GM21723 (cell line): ENCODE results near the gene ZNF440.
"Not testable (repeated sequence)": the region's sequence is repeated elsewhere in the genome, so short reads cannot be mapped to it uniquely, and the experiment has no call there.

Experiments used
- ATAC-seq: cut with Tn5 transposase; IDR thresholded peaks from one replicate; pipeline ENCODE4 v1.9.1; 2021; ENCODE audit warnings: mild to moderate bottlenecking, moderate library complexity; ENCODE audit not compliant: unreplicated experiment

ZNF440 gene

GRCh38 chr19:11821474-11822109, 7.5 kb downstream of the ZNF440 start:
- no peak for ATAC-seq

- ATAC-seq: not testable (repeated sequence)
These were observed 15.1 kb downstream of the ZNF440 start for GRCh38 chr19:11828957-11829876.

DNA sequence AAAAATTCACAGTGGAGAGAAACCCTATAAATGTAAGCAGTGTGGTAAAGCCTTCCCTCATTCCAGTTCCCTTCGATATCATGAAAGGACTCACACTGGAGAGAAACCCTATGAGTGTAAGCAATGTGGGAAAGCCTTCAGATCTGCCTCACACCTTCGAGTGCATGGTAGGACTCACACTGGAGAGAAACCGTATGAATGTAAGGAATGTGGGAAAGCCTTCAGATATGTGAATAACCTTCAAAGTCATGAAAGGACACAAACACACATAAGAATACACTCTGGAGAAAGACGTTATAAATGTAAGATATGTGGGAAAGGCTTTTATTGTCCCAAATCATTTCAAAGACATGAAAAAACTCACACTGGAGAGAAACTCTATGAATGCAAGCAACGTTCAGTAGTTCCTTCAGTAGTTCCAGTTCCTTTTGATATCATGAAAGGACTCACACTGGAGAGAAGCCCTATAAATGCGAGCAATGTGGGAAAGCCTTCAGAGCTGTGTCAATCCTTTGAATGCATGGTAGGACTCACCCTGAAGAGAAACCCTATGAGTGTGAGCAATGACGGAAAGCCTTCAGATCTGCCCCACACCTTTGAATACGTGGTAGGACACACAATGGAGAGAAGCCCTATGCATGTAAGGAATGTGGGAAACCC, 18.3 kb downstream of the ZNF440 start:
- ATAC-seq: no peak

DNA sequence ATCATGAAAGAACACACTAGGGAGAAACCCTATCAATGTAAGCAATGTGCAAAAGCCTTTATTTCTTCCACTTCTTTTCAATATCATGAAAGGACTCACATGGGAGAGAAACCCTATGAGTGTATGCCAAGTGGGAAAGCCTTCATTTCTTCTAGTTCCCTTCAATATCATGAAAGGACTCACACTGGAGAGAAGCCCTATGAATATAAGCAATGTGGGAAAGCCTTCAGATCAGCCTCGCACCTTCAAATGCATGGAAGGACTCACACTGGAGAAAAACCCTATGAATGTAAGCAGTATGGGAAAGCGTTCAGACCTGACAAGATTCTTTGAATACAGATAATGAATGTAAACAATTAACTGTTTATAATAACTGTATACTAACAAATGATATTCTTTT, 19.5 kb downstream of the ZNF440 start:
- no peak for ATAC-seq

- not testable (repeated sequence) for ATAC-seq
These were observed 21.6 kb downstream of the ZNF440 start for GRCh38 chr19:11835626-11836066.

DNA sequence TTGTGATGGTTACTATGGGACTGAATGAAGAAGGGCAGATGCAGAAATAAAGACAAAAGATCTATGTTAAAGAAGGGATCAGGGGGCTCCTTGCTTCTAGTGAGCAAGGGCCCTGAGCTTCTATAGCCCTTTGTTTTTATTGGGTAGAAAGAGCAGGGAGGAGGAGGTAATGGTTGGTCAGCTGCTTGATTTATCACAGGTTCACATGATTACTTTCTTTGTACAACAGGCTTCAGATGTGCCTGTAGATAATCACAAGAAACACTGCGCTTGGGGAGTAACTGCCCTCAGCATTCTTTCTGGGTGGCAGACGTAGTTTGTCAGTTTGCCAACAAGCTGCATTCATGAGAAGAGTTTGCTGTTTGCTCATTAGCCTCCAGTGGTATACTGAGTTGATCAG, 29.6 kb downstream of the ZNF440 start:
- no peak for ATAC-seq

DNA sequence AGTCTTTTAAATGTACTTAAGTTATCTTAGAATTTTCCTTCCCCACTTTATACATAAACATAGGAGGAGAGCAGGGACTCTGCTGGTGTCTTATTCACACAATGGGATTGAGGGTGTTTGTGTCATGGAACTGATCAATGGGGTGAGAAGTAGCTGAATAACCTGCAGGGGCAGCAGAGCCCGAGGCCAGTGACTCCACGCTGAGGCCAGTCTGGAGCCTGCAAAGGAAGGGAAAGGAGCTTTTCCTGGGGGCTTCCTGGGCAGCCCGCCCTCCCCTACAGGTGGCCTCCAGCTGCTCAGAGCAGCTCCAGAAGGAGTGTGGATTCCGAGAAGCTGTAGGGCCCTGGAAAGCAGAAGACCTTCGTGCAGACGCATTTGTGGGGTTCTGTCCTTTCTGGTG, 33.5 kb downstream of the ZNF440 start:
- ATAC-seq: not testable (repeated sequence)

DNA sequence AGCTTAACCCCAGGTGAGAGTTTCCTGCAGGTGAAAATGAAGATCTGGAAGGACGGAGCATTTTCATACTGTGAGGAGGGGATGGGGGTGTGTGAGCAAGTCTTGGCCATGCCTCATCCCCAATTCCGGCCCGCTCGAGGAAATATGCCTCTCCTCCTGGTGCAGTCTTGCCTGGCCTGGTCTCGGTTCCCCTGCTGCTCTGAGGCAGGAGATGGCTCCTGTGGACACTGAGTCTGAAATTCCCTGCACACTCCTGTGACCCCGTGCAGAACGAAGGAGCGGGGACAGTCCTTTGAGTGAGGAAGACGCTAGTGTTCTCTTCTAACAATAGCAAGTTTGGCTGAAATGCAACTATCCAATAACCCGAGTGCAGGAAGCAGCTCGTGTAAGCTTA, 34.1 kb downstream of the ZNF440 start:
- no peak for ATAC-seq

DNA sequence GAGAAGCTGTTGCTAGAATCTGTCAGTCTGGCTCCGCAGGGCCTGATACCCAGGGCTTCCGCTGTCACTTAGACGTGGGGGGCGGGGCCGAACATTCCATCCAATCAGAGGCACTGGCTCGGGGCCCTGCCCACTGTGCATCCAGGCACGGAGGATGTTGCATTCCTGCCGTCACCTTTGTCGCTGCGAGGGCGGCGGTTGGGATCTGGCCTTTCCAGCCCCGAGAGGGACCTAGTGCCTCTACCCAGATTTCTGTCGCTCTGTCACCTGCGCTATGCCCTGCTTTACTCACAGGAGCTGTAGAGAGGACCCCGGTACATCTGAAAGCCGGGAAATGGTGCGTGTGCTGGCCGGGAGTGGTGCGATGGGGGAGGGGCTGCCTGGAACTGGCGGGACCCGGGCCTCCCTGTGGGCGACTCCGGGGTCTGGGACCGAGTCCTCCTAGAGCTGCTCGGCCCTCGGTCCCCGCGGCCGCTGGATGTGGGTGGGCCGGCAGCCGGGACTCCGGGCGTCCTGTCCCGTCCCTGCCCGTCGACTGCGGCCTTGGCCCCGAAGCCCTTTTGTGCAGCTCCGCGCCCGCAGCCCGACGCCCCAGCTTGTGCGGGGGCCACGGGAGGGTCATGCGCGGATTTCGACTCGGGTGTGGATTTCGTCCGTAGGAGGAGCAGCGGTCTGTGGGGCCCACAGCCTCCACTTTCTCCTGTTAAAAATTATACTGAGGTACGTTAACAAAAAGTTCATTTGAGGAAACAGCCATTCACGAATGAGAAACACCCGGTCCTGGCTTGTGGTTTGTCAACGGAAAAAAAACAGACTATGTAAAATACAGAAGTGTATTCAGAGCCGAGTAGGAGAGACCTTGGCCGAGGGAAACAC, 34.8 kb downstream of the ZNF440 start, which contains the start of gene ZNF439:
Gene ZNF439, plus strand, starts transcription at position 133 of the 876 bp plus-strand sequence. Its CDS starts 142 bp downstream, at position 275.
- ATAC-seq: peak; percentile 86

DNA sequence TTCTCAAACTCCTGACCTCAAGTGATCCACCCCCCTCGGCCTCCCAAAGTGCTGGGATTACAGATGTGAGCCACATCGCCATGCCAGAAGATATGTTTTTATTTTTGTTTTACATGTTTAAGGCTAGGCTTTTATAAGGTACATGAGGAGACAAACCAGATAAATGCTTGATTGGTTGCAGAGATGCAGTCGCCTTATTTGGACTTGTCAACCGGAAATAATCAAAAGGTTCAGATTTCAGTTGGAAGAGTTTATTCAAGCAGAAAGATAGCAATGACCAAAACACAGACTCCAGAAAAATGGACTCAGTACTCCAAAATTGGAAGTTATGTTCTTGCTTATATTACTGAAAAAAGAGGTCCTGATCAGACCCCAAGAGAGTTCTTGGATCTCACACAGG, 36.2 kb downstream of the ZNF440 start:
- not testable (repeated sequence) for ATAC-seq

GRCh38 chr19:11853358-11853757, 39.3 kb downstream of the ZNF440 start:
- ATAC-seq: no peak

GRCh38 chr19:11856596-11857250, 42.6 kb downstream of the ZNF440 start:
- no peak for ATAC-seq

DNA sequence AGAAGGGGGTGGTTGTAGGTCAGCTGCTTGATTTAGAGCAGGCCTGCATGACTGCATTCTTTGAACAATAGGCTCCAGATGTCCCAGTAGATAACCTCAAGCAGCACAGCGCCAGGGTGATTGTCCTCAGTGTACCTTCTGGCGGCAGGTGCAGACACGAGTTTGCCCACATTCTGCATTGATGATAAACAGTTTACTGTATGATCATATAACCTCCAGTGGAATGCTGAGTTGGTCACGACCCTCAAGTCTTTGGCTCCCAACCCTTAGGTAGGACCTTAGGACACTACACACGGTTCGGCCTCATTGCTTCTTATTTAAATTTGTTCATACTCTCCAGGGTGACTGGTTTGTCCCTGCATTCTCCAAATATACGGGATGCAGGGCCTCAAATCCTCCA, 46.6 kb downstream of the ZNF440 start:
- no peak for ATAC-seq

DNA sequence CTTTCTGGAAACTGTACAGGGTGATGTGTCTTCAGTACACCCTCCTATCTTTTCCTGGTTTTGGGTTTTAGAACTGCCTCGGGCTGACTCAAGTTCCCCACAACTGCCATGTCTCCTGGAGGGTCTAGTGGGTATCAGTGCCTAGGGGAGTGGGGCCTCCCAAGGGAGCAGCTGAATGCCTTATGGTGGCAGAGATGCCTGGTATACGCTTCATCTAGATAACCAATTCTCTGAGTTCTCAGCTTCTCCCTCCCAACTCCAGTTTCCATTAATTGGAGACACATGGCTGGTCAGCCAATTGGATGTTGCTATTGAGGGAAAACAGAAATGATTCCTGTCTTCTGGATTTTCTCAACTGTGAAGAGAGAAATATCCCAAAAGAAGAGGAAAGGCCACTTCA, 47.2 kb downstream of the ZNF440 start:
- ATAC-seq: no peak

DNA sequence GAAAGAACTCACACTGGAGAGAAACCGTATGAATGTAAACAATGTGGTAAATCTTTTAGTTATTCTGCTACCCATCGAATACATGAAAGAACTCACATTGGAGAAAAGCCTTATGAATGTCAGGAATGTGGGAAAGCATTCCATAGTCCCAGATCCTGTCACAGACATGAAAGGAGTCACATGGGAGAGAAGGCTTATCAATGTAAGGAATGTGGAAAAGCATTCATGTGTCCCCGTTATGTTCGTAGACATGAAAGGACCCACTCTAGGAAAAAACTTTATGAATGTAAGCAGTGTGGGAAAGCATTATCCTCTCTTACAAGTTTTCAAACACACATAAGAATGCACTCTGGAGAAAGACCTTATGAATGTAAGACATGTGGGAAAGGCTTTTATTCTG, 53.7 kb downstream of the ZNF440 start:
- ATAC-seq: not testable (repeated sequence)

DNA sequence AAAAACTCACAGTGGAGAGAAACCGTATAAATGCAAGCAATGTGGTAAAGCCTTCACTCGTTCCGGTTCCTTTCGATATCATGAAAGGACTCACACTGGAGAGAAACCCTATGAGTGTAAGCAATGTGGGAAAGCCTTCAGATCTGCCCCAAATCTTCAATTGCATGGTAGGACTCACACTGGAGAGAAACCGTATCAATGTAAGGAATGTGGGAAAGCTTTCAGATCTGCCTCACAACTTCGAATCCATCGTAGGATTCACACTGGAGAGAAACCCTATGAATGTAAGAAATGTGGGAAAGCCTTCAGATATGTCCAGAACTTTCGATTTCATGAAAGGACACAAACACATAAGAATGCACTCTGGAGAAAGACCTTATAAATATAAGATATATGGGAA, 54.1 kb downstream of the ZNF440 start:
- no peak for ATAC-seq

GRCh38 chr19:11872624-11873023, 58.6 kb downstream of the ZNF440 start:
- ATAC-seq: no peak

DNA sequence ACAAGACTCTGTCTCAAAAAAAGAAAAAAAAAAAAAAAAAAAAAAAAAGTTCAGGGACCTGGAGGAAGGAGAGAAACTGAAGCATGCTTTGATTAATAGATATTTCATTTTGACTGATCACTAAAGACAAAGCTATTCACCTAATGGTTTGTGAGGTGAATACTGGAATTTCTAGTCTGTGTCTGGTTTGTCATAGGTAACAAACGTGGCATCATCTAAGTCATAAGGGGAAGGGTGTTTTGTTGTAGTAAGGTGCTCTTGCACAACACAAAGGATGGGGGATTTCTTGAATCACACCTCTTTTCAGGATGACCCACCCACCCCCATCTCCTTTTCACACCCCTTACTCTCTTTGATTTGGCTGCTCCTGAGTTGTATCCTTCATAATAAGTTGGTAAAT, 59.7 kb downstream of the ZNF440 start:
- no peak for ATAC-seq

- not testable (repeated sequence) for ATAC-seq
These were observed 65.7 kb downstream of the ZNF440 start for GRCh38 chr19:11879687-11880266.

DNA sequence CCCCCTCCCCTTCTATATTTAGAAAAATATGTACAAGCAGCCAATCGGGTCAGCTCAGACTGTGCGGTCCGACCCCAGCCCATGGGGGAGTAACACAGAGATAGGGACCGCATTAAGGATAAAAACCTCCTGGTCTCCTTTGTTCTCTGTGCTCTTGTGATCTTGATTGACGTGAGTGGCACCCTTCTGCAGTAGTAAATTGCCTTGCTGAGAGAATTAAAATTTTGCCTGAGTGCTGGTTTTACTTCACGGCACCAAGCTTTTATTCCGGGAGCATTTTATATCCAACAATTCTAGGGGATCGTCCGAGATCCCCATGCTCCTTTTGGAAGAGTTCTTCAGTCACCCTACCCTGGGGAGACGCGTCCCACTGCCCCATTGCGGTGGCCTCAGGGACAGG, 66.5 kb downstream of the ZNF440 start:
- ATAC-seq: no peak
